ENCODE measurements around the gene TOMM70. TPM values are rescaled to one million over a fixed set of nuclear protein-coding genes. Genes with fewer than 3 reads are reported as not detected.

Gene TOMM70
- total and polyA plus RNA-seq, 8 donors = 8.4 to 26.3 (median 17.9) TPM

DNA sequence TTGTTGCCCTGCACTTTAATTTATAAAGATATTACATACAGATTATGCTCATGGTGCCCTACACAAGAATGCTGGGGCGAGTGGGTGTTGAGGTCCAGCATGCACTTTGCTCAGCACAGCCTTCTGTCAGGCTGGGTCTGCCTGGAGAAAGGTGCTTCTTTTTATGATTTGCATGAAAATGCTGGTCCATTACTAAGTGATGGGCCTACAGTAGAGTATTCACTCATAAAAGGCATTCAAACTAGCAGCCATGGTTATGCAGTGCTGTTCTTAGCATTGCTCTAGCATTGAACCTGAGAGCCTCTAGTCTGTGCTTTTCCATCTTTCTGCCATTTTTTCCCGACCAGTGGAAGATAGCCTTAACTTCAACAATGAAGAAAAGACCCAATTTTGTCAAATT is 12.7 kb upstream of the TOMM70 start:
- no peak for DNase-seq
- no peak overlapping the region for H3K4me3 ChIP-seq
- H3K9me3 ChIP-seq = no peaks in the 10 kb centered on the region
- FAIRE-seq = no peak
- H3K4me1 ChIP-seq = peaks cover 0 to 5% (median 0%) of the 10 kb centered on the region in 3 donors
- no peaks in the 10 kb centered on the region for H3K36me3 ChIP-seq
- ATAC-seq = no peak
- TF ChIP-seq, protein P1, sequence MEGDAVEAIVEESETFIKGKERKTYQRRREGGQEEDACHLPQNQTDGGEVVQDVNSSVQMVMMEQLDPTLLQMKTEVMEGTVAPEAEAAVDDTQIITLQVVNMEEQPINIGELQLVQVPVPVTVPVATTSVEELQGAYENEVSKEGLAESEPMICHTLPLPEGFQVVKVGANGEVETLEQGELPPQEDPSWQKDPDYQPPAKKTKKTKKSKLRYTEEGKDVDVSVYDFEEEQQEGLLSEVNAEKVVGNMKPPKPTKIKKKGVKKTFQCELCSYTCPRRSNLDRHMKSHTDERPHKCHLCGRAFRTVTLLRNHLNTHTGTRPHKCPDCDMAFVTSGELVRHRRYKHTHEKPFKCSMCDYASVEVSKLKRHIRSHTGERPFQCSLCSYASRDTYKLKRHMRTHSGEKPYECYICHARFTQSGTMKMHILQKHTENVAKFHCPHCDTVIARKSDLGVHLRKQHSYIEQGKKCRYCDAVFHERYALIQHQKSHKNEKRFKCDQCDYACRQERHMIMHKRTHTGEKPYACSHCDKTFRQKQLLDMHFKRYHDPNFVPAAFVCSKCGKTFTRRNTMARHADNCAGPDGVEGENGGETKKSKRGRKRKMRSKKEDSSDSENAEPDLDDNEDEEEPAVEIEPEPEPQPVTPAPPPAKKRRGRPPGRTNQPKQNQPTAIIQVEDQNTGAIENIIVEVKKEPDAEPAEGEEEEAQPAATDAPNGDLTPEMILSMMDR (IDR thresholded peaks at IDR 0.05) = no peak
- no peaks in the 10 kb centered on the region for H3K27me3 ChIP-seq
- WGBS, 2 donors = 91 to 94% methylated on average over 2 of the region's 2 CpGs
- no peak overlapping the region for H3K27ac ChIP-seq
- intact Hi-C loops (cut with DNase I) = no loop called here

DNA sequence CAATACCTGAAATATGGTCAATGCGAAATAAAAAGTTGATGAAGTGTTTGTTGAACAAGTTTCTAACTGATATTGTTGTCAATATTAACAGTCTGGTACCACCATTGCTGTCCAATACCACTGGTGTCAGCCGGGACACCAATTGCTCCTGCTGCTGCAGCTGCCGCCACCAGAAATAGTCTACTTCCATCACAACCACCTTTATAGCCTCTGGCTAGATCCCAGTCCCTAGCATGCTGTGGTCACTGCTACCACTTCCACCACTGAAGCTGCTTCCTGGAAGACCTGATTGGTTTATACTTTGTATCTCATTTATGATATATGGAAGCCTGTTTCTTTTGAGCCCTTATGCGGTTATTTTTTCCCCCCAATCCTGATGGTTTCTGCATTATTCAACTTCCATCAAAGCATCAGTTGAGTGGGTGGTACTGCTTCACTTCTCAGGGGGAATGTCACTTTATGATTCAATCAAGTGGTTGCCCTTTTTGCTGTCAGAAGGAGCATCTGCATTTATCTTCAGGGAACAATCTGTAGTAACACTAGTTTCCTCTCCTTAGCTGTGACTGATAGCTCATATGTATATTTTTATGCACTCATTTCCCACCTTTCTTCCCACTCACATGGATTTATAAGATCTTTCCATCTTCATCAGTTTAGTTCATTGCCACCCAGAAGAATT is 12.2 kb upstream of the TOMM70 start:
- DNase-seq (no peak), FAIRE-seq (no peak), ATAC-seq (no peak)
- WGBS, 2 donors = 99% methylated on average over 4 of the region's 4 CpGs
- no peak overlapping the region for H3K4me3 ChIP-seq
- no peak overlapping the region for H3K27ac ChIP-seq
- H3K4me1 ChIP-seq = peaks cover 0 to 5% (median 0%) of the 10 kb centered on the region in 3 donors
- intact Hi-C loops (cut with DNase I) = no loop called here
- no peaks in the 10 kb centered on the region for H3K27me3 ChIP-seq
- no peaks in the 10 kb centered on the region for H3K36me3 ChIP-seq
- H3K9me3 ChIP-seq = no peaks in the 10 kb centered on the region
- TF ChIP-seq, protein P1 (IDR thresholded peaks at IDR 0.05) = no peak

DNA sequence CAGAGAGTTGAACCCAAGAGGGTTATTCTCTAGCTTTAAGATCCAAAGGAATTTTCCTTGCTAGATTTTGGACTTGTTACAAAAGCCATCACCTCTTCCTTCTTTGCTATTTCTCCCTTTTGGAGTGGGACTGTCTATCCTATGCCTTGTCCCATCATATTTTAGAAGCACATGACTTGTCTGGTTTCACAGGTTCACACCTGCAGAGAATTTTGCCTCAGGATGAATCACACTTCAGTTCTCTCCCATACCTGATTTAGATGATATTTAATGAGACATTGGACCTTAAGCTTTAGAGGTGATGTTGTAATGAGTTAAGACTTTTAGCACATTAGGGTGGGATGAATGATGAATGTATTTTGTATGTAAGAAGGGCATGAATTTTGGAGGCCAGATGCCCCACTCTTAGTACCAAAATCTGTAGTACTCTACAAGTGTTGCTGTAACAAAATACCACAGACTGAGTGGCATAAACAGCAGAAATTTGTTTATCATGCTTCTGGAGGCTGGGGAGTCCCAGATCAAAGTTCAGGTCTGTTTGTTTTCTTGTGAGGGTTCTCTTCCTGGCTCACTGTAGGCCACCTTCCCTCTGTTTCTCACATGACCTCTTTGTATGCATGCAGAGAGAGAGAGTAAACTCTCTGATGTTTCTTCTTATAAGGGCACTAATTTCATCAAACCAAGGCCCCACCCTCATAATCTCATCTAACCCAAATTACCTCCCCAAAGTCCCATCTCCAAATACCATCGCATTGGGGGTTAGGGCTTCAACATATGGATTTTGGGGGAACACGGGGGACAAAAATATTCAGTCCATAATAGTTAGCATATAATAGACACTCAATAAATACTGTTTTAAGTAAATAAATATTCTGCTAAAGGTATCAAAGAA is 10.4 kb upstream of the TOMM70 start:
- WGBS, 2 donors = 98 to 100% methylated on average over 2 of the region's 2 CpGs
- no peak overlapping the region for H3K4me3 ChIP-seq
- no peak for ATAC-seq
- no peaks in the 10 kb centered on the region for H3K36me3 ChIP-seq
- H3K9me3 ChIP-seq = no peaks in the 10 kb centered on the region
- no peak for FAIRE-seq
- intact Hi-C loops (cut with DNase I) = no loop called here
- TF ChIP-seq, protein P1 (IDR thresholded peaks at IDR 0.05) = no peak
- no peaks in the 10 kb centered on the region for H3K27me3 ChIP-seq
- H3K4me1 ChIP-seq = peaks cover 0 to 5% (median 0%) of the 10 kb centered on the region in 3 donors
- H3K27ac ChIP-seq = no peak overlapping the region
- no peak for DNase-seq

DNA sequence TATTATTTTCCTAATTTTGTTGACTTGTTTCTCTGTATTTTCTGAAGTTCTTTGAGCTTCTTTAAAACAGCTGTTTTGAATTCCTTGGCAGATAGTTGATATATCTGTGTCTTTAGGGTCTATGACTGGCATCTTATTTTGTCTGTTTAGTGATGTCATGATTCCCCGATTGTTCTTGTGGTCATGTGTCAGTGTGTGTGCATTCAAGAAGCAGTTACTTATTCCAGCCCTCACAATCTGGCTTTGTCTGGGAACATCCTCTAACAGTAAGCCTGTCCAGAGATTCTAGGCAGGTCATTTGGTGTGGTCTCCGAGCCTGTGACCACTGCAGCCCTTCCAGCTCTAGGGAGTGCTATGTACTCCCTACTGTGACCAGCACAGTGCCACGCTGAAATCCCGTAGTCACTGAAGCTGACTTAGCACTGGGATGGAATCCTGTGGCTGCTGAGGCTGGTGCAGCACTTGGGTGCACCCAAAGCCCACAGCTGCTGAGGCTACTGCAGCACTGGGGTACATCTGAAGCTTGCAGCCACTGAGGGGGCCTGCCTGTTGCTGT is 7.2 kb upstream of the TOMM70 start:
- H3K4me1 ChIP-seq = no peaks in the 10 kb centered on the region
- TF ChIP-seq, protein P1 (IDR thresholded peaks at IDR 0.05) = no peak
- ATAC-seq (no peak), FAIRE-seq (no peak), DNase-seq (no peak)
- intact Hi-C loops (cut with DNase I) = no loop called here
- 95 to 100% methylated on average over 4 of the region's 4 CpGs for WGBS, 2 donors
- H3K36me3 ChIP-seq = no peaks in the 10 kb centered on the region
- H3K27me3 ChIP-seq = no peaks in the 10 kb centered on the region
- H3K27ac ChIP-seq = no peak overlapping the region
- H3K9me3 ChIP-seq = no peaks in the 10 kb centered on the region
- no peak overlapping the region for H3K4me3 ChIP-seq
